SK-N-SH treated with all-trans-retinoic acid at 6 μM for 48 hours (cell line): ENCODE data around the gene KDM4C.

ENCODE experiments used
- ISL1 ChIP-seq: fragments of 250-450 bp; sonication (Bioruptor Pico); IDR thresholded peaks from 2 replicates; pipeline ENCODE4 v2.1.2; 2022; ENCODE audit warnings: mild to moderate bottlenecking, moderate library complexity
- TF ChIP-seq, protein P1 (sequence below): fragments of 250-450 bp; sonication (Bioruptor Pico); IDR thresholded peaks from 2 replicates; pipeline ENCODE4 v1.8.0; 2020; ENCODE audit warnings: mild to moderate bottlenecking, moderate library complexity, borderline replicate concordance

DNA sequence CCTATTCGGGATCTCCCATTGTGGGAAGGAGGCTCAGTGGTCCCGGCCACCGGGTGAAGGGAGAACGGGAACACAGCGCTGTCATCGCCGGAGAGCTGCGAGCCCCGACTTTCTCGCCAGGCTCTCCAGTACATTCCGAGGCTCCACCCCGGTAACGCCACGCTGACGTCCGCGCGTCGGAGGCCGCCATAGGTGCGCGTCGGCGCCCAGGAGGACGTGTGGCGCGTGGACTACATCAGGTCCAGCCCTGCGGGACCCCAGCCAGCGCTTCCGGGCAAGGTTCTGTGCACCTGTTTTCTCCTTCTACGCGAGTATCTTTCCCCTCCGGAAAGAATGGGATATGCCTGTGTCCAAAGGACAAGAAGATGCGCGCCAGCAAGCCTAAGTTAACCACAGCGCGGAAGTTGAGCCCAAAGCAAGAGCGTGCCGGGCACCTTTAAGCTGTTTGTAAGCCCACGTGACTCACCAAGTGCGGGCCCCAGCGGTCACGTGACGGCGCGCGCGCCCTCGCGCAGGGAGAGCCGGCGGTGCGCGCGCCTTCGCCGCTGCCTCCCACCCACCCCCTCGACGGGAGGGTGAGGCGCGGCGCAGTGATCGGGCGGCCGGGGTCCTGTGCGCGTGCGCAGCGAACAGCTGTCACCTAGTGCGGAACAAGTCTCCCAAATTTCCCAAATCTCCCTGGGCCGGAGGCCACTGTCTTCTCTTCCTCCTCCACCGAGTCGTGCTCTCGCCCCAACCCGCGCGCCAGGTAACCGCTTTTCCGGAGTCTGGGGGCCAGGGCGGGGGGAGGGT lies at the start of gene KDM4C:
- TF ChIP-seq ISL1 (CRISPR knock-in tag), result no peak
- TF ChIP-seq, protein P1, sequence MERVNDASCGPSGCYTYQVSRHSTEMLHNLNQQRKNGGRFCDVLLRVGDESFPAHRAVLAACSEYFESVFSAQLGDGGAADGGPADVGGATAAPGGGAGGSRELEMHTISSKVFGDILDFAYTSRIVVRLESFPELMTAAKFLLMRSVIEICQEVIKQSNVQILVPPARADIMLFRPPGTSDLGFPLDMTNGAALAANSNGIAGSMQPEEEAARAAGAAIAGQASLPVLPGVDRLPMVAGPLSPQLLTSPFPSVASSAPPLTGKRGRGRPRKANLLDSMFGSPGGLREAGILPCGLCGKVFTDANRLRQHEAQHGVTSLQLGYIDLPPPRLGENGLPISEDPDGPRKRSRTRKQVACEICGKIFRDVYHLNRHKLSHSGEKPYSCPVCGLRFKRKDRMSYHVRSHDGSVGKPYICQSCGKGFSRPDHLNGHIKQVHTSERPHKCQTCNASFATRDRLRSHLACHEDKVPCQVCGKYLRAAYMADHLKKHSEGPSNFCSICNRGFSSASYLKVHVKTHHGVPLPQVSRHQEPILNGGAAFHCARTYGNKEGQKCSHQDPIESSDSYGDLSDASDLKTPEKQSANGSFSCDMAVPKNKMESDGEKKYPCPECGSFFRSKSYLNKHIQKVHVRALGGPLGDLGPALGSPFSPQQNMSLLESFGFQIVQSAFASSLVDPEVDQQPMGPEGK (CRISPR knock-in tag), result no peak
